ENCODE measurements around the gene HOXB1.

DNA sequence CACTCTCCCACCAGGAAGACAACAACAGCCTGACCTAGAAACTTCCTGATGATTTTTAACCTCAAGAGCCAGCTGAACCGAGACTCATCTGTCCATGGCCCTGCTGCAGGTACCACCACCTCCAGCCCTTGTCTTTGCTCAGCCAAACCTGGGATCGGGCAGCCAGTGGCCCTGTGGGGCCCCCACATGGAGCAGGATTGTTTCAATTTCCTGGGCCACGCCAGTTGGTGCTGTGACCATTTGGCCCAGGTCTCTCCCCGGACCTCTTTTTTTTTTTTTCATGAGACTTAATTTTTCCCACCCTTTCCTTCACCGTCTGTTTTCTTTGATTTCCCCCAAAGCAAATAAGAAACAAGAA, 22.4 kb upstream of the HOXB1 start:
- TF ChIP-seq, protein P1, sequence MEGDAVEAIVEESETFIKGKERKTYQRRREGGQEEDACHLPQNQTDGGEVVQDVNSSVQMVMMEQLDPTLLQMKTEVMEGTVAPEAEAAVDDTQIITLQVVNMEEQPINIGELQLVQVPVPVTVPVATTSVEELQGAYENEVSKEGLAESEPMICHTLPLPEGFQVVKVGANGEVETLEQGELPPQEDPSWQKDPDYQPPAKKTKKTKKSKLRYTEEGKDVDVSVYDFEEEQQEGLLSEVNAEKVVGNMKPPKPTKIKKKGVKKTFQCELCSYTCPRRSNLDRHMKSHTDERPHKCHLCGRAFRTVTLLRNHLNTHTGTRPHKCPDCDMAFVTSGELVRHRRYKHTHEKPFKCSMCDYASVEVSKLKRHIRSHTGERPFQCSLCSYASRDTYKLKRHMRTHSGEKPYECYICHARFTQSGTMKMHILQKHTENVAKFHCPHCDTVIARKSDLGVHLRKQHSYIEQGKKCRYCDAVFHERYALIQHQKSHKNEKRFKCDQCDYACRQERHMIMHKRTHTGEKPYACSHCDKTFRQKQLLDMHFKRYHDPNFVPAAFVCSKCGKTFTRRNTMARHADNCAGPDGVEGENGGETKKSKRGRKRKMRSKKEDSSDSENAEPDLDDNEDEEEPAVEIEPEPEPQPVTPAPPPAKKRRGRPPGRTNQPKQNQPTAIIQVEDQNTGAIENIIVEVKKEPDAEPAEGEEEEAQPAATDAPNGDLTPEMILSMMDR (IDR thresholded peaks at IDR 0.05): no peak
- TF ChIP-seq POLR2A (IDR thresholded peaks at IDR 0.05): no peak
